ENCODE measurements around the gene MPL.
A peak's percentile ranks its signal among the peaks of the same experiment; 100 is the strongest.
"Not testable (repeated sequence)": the region's sequence is repeated elsewhere in the genome, so short reads cannot be mapped to it uniquely, and the experiment has no call there.

Gene MPL

GRCh38 chr1:43382027-43382779, 44.6 kb downstream of the MPL start:
- no peak for DNase-seq

- no peak for DNase-seq
Observed at GRCh38 chr1:43383449-43383848, 45.8 kb downstream of the MPL start.

GRCh38 chr1:43386676-43387075, 49.1 kb downstream of the MPL start:
- no peak for DNase-seq

- no peak for DNase-seq
Observed at GRCh38 chr1:43387976-43388599, 50.5 kb downstream of the MPL start.

GRCh38 chr1:43388613-43389012, 51.0 kb downstream of the MPL start:
- DNase-seq, result no peak

GRCh38 chr1:43389326-43390313, 52.0 kb downstream of the MPL start, which contains the start of the genes MED8 and SZT2:
TSS of gene MED8 (minus strand) at chr1:43389800. CDS start at chr1:43389764, 36 bp downstream.
TSS of gene SZT2 (plus strand) at chr1:43389899. CDS start at chr1:43389969, 70 bp downstream.
- DNase-seq, result peak; percentile 68

- DNase-seq, result no peak
Observed at GRCh38 chr1:43392702-43393101, 55.1 kb downstream of the MPL start.

GRCh38 chr1:43395523-43395922, 57.9 kb downstream of the MPL start:
- DNase-seq, result no peak

- DNase-seq, result no peak
Observed at GRCh38 chr1:43396059-43396458, 58.4 kb downstream of the MPL start.

GRCh38 chr1:43398227-43398626, 60.6 kb downstream of the MPL start:
- DNase-seq, result no peak

GRCh38 chr1:43400441-43400840, 62.8 kb downstream of the MPL start:
- DNase-seq, result not testable (repeated sequence)

GRCh38 chr1:43402089-43402865, 64.7 kb downstream of the MPL start:
- DNase-seq, result no peak
